GM23248 (cell line): ENCODE results near the gene ZSCAN1. TPM values are rescaled to one million over a fixed set of nuclear protein-coding genes. Genes with fewer than 3 reads are reported as not detected.
A peak's percentile ranks its signal among the peaks of the same experiment; 100 is the strongest.

Experiments
- DNase-seq: peaks from one replicate; pipeline ENCODE4 v3.0.0-alpha.2; 2015
- H2AFZ ChIP-seq: fragments of 200-600 bp; sonication (generic); 2 replicates; pipeline ENCODE4 v1.6.1; 2016; ENCODE audit warnings: antibody characterized with exemption
- H3F3A ChIP-seq: fragments of 200-600 bp; sonication (generic); 2 replicates; pipeline ENCODE4 v1.6.1; 2016; ENCODE audit warnings: mild to moderate bottlenecking, antibody characterized with exemption, mixed run types; ENCODE audit not compliant: insufficient read depth
- H3K27ac ChIP-seq: fragments of 200-600 bp; sonication (generic); 2 replicates; pipeline ENCODE4 v1.5.1; 2016; ENCODE audit warnings: mild to moderate bottlenecking
- H3K27me3 ChIP-seq: fragments of 200-600 bp; sonication (generic); replicated peaks from 2 replicates; pipeline ENCODE4 v1.6.1; 2016; ENCODE audit warnings: mild to moderate bottlenecking; ENCODE audit not compliant: insufficient read depth
- H3K36me3 ChIP-seq: fragments of 200-600 bp; sonication (generic); 2 replicates; pipeline ENCODE4 v1.6.1; 2016; ENCODE audit warnings: low read depth, mild to moderate bottlenecking
- H3K4me1 ChIP-seq: fragments of 200-600 bp; sonication (generic); 2 replicates; pipeline ENCODE4 v1.6.1; 2016; ENCODE audit warnings: mild to moderate bottlenecking; ENCODE audit not compliant: insufficient read depth
- H3K4me2 ChIP-seq: fragments of 200-600 bp; sonication (generic); one replicate; pipeline ENCODE4 v1.6.1; 2016; ENCODE audit warnings: mild to moderate bottlenecking; ENCODE audit not compliant: unreplicated experiment
- H3K4me3 ChIP-seq: fragments of 200-600 bp; sonication (generic); 2 replicates; pipeline ENCODE4 v1.5.1; 2016; ENCODE audit warnings: mild to moderate bottlenecking
- H3K79me2 ChIP-seq: fragments of 200-600 bp; sonication (generic); 2 replicates; pipeline ENCODE4 v1.6.1; 2016; ENCODE audit warnings: mild to moderate bottlenecking; ENCODE audit not compliant: insufficient read depth
- H3K9ac ChIP-seq: fragments of 200-600 bp; sonication (generic); 2 replicates; pipeline ENCODE4 v1.6.1; 2016; ENCODE audit warnings: mild to moderate bottlenecking
- H3K9me2 ChIP-seq: fragments of 200-600 bp; sonication (generic); 2 replicates; pipeline ENCODE4 v1.6.1; 2016; ENCODE audit warnings: mixed run types, mild to moderate bottlenecking, moderate library complexity; ENCODE audit not compliant: insufficient read depth
- H3K9me3 ChIP-seq: fragments of 200-600 bp; sonication (generic); one replicate; pipeline ENCODE4 v1.6.1; 2017; ENCODE audit warnings: low read depth
- H4K20me1 ChIP-seq: fragments of 200-600 bp; sonication (generic); 2 replicates; pipeline ENCODE4 v1.6.0; 2016; ENCODE audit not compliant: insufficient read depth
- EZH2 ChIP-seq: fragments of 200-600 bp; sonication (generic); IDR thresholded peaks from 2 replicates; pipeline ENCODE4 v1.6.1; 2018; ENCODE audit warnings: antibody characterized with exemption, mild to moderate bottlenecking; ENCODE audit not compliant: insufficient read depth, poor library complexity, severe bottlenecking
- EZH2phosphoT487 ChIP-seq: fragments of 200-600 bp; sonication (generic); IDR thresholded peaks from 2 replicates; pipeline ENCODE4 v1.6.1; 2018; ENCODE audit warnings: antibody characterized with exemption, moderate library complexity, mild to moderate bottlenecking, low read depth; ENCODE audit not compliant: insufficient read depth
- WGBS, 2 experiments: methylation state at CpG; one replicate each; pipeline ENCODE4 v1.1.6; 2015 to 2017; ENCODE audit warnings: low lambda C conversion rate in 2 of 2, low coverage in 1 of 2; ENCODE audit errors: missing lambda C conversion rate in 2 of 2; 5-methylcytosine and 5-hydroxymethylcytosine counted together
- in situ Hi-C: fragments of 300-500 bp; cut with MboI; formaldehyde crosslinking; loops from 2 replicates; pipeline ENCODE4 v1.15.0; 2020
- polyA plus RNA-seq: library from polyadenylated mRNA; unstranded; fragments of >200 nt; fragmentation: Nextera tagmentation; extraction: Ambion mirVana; gene quantifications from 2 replicates; pipeline ENCODE4 v1.2.1, GENCODE V29; 2016
- total RNA-seq: library from RNA; depleted of rRNA; stranded (reverse); fragments of >200 nt; shearing (Covaris generic); gene quantifications from 2 replicates; pipeline ENCODE4 v1.2.3, GENCODE V29; 2014

The ZSCAN1 gene
- total and polyA plus RNA-seq, 2 experiments from 2014 or later: 0.39 TPM; not detected in 1

- Histone ChIP-seq H3F3A (no peaks in the 10 kb centered on the region), H3K36me3 (peaks cover 11% of the 10 kb centered on the region; the same call in 1 of the 2 replicates), H3K9me2 (no peaks in the 10 kb centered on the region), H3K27me3 (no peaks in the 10 kb centered on the region), H3K79me2 (no peaks in the 10 kb centered on the region), H3K9ac (no peak overlapping the region), H4K20me1 (no peaks in the 10 kb centered on the region), H2AFZ (peak overlapping the region; percentile 97; the same call in 1 of the 2 replicates), H3K4me1 (no peaks in the 10 kb centered on the region), H3K27ac (no peak overlapping the region), H3K9me3 (no peaks in the 10 kb centered on the region), H3K4me3 (peak overlapping the region; percentile 71; the same call in 1 of the 2 replicates), H3K4me2 (peak overlapping the region; percentile 77)
- 61 to 75% methylated on average over 24 of the region's 24 CpGs for WGBS, 2 experiments
- TF ChIP-seq EZH2: no peak
- no peak for TF ChIP-seq EZH2phosphoT487
- in situ Hi-C loops: no loop called here
- no peak for DNase-seq
Measured at GRCh38 chr19:58060231-58060630, 26.4 kb downstream of the ZSCAN1 start.

GRCh38 chr19:58063712-58064111, 29.9 kb downstream of the ZSCAN1 start:
- TF ChIP-seq EZH2 (no peak), EZH2phosphoT487 (no peak)
- Histone ChIP-seq H3K4me1 (no peaks in the 10 kb centered on the region), H2AFZ (no peak overlapping the region), H3K9ac (no peak overlapping the region), H3K4me2 (no peak overlapping the region), H3K9me2 (no peaks in the 10 kb centered on the region), H3F3A (no peaks in the 10 kb centered on the region), H3K4me3 (no peak overlapping the region), H3K27me3 (no peaks in the 10 kb centered on the region), H3K36me3 (peaks cover 27% of the 10 kb centered on the region), H4K20me1 (no peaks in the 10 kb centered on the region), H3K27ac (no peak overlapping the region), H3K79me2 (no peaks in the 10 kb centered on the region), H3K9me3 (no peaks in the 10 kb centered on the region)
- DNase-seq: no peak
- WGBS, 2 experiments: 96 to 100% methylated on average over 3 of the region's 3 CpGs
- in situ Hi-C loops: no loop called here

- in situ Hi-C loops: no loop called here
- TF ChIP-seq EZH2 (no peak), EZH2phosphoT487 (no peak)
- H3K27me3 ChIP-seq: no peaks in the 10 kb centered on the region
- H3K4me1 ChIP-seq: no peaks in the 10 kb centered on the region
- H3F3A ChIP-seq: no peaks in the 10 kb centered on the region
- H3K4me2 ChIP-seq: no peak overlapping the region
- H3K79me2 ChIP-seq: no peaks in the 10 kb centered on the region
- DNase-seq: peak; percentile 19
- no peak overlapping the region for H3K4me3 ChIP-seq
- no peak overlapping the region for H3K9ac ChIP-seq
- no peak overlapping the region for H2AFZ ChIP-seq
- H3K27ac ChIP-seq: no peak overlapping the region
- WGBS, 2 experiments: 91 to 92% methylated on average over 15 of the region's 15 CpGs
- no peaks in the 10 kb centered on the region for H3K9me2 ChIP-seq
- H3K36me3 ChIP-seq: peaks cover 27% of the 10 kb centered on the region
- H4K20me1 ChIP-seq: no peaks in the 10 kb centered on the region
- no peaks in the 10 kb centered on the region for H3K9me3 ChIP-seq
Measured at GRCh38 chr19:58067240-58067912, 33.6 kb downstream of the ZSCAN1 start.

GRCh38 chr19:58079792-58080191, 46.0 kb downstream of the ZSCAN1 start:
- no peak for TF ChIP-seq EZH2
- TF ChIP-seq EZH2phosphoT487: no peak
- H4K20me1 ChIP-seq: no peaks in the 10 kb centered on the region
- in situ Hi-C loops: no loop called here
- no peak overlapping the region for H3K4me3 ChIP-seq
- H3K9me3 ChIP-seq: no peaks in the 10 kb centered on the region
- H3K27ac ChIP-seq: no peak overlapping the region
- H3F3A ChIP-seq: no peaks in the 10 kb centered on the region
- no peaks in the 10 kb centered on the region for H3K4me1 ChIP-seq
- H3K79me2 ChIP-seq: no peaks in the 10 kb centered on the region
- WGBS, 2 experiments: 56 to 59% methylated on average over 10 of the region's 10 CpGs
- no peaks in the 10 kb centered on the region; the same call in 1 of the 2 replicates for H3K36me3 ChIP-seq
- no peak overlapping the region for H2AFZ ChIP-seq
- no peaks in the 10 kb centered on the region for H3K27me3 ChIP-seq
- no peak for DNase-seq
- no peaks in the 10 kb centered on the region for H3K9me2 ChIP-seq
- H3K4me2 ChIP-seq: no peak overlapping the region
- no peak overlapping the region for H3K9ac ChIP-seq
